GM19463 (cell line): ENCODE results near the gene TMEM139.
"Not testable (repeated sequence)": the region's sequence is repeated elsewhere in the genome, so short reads cannot be mapped to it uniquely, and the experiment has no call there.

Source experiments
- ATAC-seq: cut with Tn5 transposase; IDR thresholded peaks from one replicate; pipeline ENCODE4 v1.9.1; 2021; ENCODE audit warnings: mild to moderate bottlenecking, moderate library complexity; ENCODE audit not compliant: unreplicated experiment

Gene TMEM139

GRCh38 chr7:143287935-143288826 is 3.4 kb downstream of the TMEM139 start, which contains the start of gene CASP2:
Gene CASP2, plus strand, starts transcription at chr7:143288351. Its CDS starts 105 bp downstream, at chr7:143288456.
- ATAC-seq = peak; percentile 88

- ATAC-seq = no peak
These were observed 4.1 kb downstream of the TMEM139 start for GRCh38 chr7:143288836-143289235.

GRCh38 chr7:143289421-143289820 is 4.7 kb downstream of the TMEM139 start:
- ATAC-seq = no peak

DNA sequence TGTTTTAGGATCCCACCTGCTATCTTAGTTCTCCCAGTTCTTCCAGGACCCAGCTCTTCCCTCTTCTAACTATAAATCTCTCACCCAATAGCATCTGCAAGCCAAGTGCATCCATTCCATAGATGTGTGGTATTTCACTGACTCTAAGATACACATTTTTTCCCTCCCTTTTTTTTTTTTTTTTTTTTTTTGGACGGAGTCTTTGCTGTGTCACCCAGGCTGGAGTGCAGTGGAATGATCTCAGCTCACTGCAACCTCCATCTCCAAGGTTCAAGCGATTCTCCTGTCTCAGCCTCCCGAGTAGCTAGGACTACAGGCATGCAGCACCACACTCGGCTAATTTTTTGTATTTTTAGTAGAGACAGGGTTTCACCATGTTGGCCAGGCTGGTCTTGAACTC is 5.1 kb downstream of the TMEM139 start:
- ATAC-seq = not testable (repeated sequence)

- ATAC-seq = no peak
These were observed 5.5 kb downstream of the TMEM139 start for GRCh38 chr7:143290293-143290692.

DNA sequence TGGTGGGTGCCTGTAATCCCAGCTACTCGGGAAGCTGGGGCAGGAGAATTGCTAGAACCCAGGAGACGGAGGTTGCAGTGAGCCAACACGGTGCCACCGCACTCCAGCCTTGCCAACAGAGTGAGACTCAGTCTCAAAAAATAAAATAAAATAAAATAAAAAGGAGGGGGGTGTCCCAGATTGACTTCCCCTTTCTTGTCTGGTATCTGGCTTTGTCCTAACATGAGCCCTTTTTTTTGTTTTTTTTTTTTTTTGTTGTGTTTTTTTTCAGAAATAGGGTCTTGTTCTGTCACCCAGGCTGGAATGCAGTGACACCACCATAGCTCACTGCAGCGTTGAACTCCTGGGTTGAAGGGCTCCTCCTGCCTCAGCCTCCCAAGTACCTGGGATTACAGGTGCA is 8.1 kb downstream of the TMEM139 start:
- no peak for ATAC-seq

- ATAC-seq = no peak
These were observed 11.1 kb downstream of the TMEM139 start for GRCh38 chr7:143295870-143296269.

GRCh38 chr7:143296686-143297085 is 11.9 kb downstream of the TMEM139 start:
- no peak for ATAC-seq

GRCh38 chr7:143299346-143299745 is 14.6 kb downstream of the TMEM139 start:
- ATAC-seq = no peak

DNA sequence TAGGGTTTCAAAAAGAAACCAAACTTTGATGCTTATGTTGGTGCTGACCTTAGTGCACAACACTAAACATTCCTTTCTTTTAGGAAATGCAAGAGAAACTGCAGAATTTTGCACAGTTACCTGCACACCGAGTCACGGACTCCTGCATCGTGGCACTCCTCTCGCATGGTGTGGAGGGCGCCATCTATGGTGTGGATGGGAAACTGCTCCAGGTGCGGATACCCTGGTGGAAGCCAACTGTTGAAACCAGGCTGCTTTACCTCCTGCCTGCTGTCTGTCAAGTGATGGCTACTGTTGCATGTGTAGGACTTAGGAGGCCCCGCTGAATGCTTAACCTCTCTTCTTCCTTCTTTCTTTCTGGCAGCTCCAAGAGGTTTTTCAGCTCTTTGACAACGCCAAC is 15.1 kb downstream of the TMEM139 start:
- ATAC-seq = peak; percentile 77

DNA sequence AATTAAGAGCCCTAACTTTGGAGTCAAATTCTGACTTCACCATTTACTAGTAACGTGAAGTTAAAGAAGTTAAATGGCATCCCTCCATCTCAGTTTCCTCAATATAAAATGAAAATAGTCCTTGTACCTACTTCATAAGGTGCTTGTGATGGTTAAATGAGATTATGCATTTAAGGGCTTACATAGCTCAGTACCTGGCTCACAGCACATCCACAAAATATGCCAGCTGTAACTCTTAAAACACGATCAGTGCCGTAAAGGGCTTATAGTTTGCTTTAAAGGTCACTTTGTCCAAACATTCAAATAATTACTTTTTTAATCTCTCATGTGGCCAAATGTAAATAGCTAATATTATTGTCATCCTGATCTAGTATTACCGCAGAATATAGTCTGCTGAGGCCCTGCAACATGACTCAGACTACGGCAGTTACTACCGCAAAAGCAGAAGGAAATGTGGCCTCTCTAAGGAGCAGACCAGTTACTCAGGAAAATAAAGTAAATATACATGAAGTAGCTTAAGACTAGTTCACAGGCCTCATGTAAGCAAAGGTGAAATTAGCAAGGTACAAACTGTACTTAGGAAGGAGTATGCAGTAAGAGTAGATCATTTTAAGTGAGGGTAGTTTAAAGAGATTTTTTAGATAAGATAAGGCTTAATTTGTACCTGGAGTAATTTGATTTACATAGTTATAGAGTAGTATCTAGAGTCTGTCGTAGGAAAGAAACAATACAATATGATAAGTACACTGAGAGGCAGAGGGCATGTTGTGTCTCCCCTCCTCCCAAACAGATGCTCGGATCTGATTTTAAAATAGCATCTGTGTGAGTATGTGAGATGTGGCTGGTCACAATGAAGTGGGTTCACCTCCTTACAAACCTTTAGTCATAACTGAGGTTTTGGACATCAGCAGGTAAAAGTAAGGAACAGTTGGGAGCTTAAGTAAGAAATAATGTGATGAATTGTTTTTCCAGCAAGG is 16.5 kb downstream of the TMEM139 start:
- ATAC-seq = no peak

DNA sequence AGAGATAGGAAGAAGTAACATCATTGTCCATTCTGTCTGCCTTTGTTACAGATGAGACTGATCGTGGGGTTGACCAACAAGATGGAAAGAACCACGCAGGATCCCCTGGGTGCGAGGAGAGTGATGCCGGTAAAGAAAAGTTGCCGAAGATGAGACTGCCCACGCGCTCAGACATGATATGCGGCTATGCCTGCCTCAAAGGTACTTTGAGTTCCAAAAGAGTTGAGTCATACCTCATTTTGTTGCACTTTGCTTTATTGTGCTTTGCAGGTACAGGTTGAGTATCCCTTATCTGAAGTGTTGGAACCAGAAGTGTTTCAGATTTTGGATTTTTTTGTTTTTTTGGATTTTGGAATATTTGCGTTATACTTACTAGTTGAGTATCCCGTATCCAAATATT is 19.0 kb downstream of the TMEM139 start:
- no peak for ATAC-seq

- no peak for ATAC-seq
These were observed 20.2 kb downstream of the TMEM139 start for GRCh38 chr7:143304938-143305337.

DNA sequence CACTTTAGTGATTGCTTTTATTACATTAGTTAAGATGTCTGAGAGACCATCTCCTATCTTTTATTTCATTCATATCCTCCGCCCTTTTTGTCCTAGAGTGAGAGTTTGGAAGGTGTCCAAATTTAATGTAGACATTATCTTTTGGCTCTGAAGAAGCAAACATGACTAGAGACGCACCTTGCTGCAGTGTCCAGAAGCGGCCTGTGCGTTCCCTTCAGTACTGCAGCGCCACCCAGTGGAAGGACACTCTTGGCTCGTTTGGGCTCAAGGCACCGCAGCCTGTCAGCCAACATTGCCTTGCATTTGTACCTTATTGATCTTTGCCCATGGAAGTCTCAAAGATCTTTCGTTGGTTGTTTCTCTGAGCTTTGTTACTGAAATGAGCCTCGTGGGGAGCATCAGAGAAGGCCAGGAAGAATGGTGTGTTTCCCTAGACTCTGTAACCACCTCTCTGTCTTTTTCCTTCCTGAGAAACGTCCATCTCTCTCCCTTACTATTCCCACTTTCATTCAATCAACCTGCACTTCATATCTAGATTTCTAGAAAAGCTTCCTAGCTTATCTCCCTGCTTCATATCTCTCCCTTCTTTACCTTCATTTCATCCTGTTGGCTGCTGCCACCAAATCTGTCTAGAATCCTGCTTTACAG is 20.8 kb downstream of the TMEM139 start:
- ATAC-seq = no peak

DNA sequence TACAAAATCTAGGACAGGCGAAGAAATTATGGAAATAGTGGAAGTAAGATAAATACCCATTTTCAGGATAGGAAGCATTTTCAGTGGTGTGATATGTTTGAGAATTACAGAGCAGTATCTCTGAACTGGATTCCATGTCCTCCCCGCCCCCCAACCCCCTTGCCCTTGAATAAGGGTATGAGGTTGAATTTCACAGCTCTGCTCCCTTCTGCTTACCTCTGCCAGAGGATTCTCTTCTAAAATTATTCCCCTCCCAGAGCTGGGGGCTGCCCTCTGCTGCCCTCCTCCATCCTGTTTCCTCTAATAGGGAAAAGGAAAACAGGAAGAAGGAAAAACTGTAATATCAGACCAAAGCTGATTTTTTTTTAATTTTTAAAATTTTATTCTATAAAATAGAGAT is 23.9 kb downstream of the TMEM139 start:
- ATAC-seq = no peak

- ATAC-seq = no peak
These were observed 29.4 kb downstream of the TMEM139 start for GRCh38 chr7:143314127-143314526.

DNA sequence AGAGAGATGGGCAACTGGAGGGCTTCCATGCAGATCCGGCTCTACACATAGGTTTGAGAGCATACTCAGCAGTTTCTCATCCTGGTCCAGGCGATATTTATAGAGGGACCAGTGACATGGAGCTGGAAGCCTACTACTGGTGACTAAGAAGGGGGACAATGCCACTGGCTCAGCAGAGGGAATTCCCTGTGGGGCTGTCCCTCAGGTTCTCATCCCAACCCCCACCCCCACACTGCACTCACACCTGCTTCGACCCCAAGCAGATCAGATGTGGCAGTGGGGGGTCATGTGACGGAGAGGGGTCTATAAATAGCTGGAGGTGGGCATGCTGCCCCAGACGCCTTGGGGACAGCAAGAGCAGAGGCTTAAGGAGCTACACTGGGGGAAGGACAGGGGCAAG is 31.0 kb downstream of the TMEM139 start, which contains the start of gene CLCN1:
CLCN1 (plus strand) TSS at position 336 of the 400 bp plus-strand sequence. CDS start 102 bp downstream, outside the sequence.
- no peak for ATAC-seq

DNA sequence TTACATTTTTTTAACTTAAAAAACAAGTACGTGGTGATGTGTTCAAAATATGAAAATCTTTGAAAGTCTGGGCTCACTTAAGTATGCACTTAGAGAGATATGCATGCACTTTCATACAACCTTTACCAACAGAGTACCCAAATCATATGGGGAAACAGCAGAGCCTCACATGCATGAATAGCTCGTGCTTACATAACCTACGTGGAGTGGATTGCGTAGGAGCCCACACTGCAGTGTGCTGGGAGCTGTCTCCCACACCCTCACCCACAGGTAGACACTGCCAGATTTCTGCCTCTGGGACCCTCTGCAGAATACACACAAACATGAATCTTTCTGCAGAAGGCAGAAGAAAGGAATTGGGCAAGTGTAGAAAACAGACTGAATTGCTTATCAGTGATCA is 31.7 kb downstream of the TMEM139 start:
- no peak for ATAC-seq

- no peak for ATAC-seq
These were observed 33.9 kb downstream of the TMEM139 start for GRCh38 chr7:143318661-143319060.

DNA sequence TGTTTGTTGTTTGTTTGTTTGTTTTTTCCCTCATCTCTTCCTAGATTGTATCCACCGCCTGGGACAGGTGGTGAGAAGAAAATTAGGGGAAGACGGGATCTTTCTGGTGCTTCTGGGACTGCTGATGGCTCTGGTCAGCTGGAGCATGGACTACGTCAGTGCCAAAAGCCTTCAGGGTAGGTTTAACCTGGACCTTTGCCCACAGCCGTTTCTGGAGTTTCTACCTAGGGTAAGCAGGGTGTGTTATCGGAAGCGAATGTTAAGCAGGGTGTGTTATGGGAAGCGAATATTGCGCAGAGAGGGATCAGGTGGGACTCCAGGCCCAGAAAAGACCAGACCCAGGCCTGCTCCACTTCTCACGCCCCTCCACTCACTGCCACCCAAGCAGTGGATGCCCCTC is 35.9 kb downstream of the TMEM139 start:
- no peak for ATAC-seq

DNA sequence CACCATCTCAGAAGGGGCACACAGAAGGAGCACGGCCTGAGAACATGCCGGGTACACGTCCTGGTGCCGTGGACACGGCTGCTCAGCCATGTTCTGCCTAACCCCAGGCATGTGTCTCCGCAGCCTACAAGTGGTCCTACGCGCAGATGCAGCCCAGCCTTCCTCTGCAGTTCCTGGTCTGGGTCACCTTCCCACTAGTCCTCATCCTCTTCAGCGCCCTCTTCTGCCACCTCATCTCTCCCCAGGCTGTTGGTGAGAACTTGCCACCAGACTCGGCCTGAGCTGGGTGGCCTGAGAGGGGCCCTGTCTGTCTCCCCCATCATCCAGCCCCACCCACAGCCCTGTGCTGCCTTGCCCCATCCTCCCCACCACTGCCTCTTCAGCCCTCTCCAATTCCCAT is 36.5 kb downstream of the TMEM139 start:
- no peak for ATAC-seq
